Sigmoid colon (tissue), 4 donors: ENCODE results near the gene EP400.
"Not testable (repeated sequence)": the region's sequence is repeated elsewhere in the genome, so short reads cannot be mapped to it uniquely, and the experiment has no call there.

Experiments used
- CTCF ChIP-seq, 4 experiments: fragments of 450-650 bp in 3 of 4; fragments of 200-600 bp in 1 of 4; IDR thresholded peaks; one replicate each; pipeline ENCODE4 v1.5.1; 2016 to 2019; ENCODE audit warnings: antibody characterized with exemption in 4 of 4, mild to moderate bottlenecking in 3 of 4, moderate library complexity in 2 of 4
- EP300 ChIP-seq, 4 donors: sonication (generic); formaldehyde crosslinking; IDR thresholded peaks; one replicate each; pipeline ENCODE4 v1.6.1; 2017; ENCODE audit warnings: antibody characterized with exemption in 4 of 4
- POLR2A ChIP-seq, 2 donors: fragments of 450-650 bp; IDR thresholded peaks; one replicate each; pipeline ENCODE4 v1.6.1; 2016; ENCODE audit warnings: antibody characterized with exemption in 2 of 2, mild to moderate bottlenecking in 2 of 2, moderate library complexity in 2 of 2
- POLR2AphosphoS5 ChIP-seq, 4 donors: sonication (generic); formaldehyde crosslinking; IDR thresholded peaks; one replicate each; pipeline ENCODE4 v1.6.1; 2017; ENCODE audit warnings: antibody characterized with exemption in 4 of 4

GRCh38 chr12:132080515-132080914 lies 130.8 kb downstream of the EP400 start:
- TF ChIP-seq POLR2AphosphoS5, CTCF, POLR2A, EP300 (IDR thresholded peaks at IDR 0.05): not testable (repeated sequence)
